Endothelial cell of umbilical vein (primary cell): ENCODE data around the gene ERMAP. TPM values are rescaled to one million over a fixed set of nuclear protein-coding genes. Genes with fewer than 3 reads are reported as not detected.

Source experiments
- BruUV-seq: library from RNA; stranded (reverse); fragments of 400-500 nt; replicated peaks from 2 replicates; lab custom pipeline; 2021; lab: Mats Ljungman, UMichigan
- CTCF ChIA-PET: fragments of 300-600, 350-600 bp; sonication (Branson Sonifier 250); formaldehyde crosslinking; loops from one replicate; lab custom pipeline; 2021; ENCODE audit warnings: antibody characterized with exemption, inconsistent platforms; lab: Charles Lee
- POLR2A ChIA-PET: fragments of 300-600, 350-600 bp; sonication (Branson Sonifier 250); formaldehyde crosslinking; loops from one replicate; lab custom pipeline; 2021; ENCODE audit warnings: antibody characterized with exemption, inconsistent platforms; lab: Charles Lee
- DNase-seq: peaks from one replicate; pipeline ENCODE4 v3.0.0-alpha.2; 2011; ENCODE audit warnings: low read depth, low spot score
- FAIRE-seq: peaks from 2 replicates; lab custom pipeline; 2011; peaks lifted over from hg19 to GRCh38; lab: Jason Lieb, UNC
- H2AFZ ChIP-seq: 2 replicates; pipeline ENCODE4 v1.6.0; 2012; ENCODE audit warnings: low read depth, low read length, control low read depth, inconsistent platforms
- H3K27ac ChIP-seq: 2 replicates; pipeline ENCODE4 v1.5.1; 2011; ENCODE audit warnings: low read depth, mild to moderate bottlenecking, control low read depth, low read length, moderate library complexity; ENCODE audit not compliant: insufficient read depth
- H3K27me3 ChIP-seq, 2 experiments: 2 replicates each; pipeline versions ENCODE4 v1.6.0 to v1.6.1; 2011; ENCODE audit warnings: low read length in 2 of 2, mixed read lengths in 1 of 2; ENCODE audit not compliant: control insufficient read depth in 2 of 2, insufficient read depth in 2 of 2
- H3K36me3 ChIP-seq, 2 experiments: 2 replicates in 1 of 2; 3 replicates in 1 of 2; pipeline ENCODE4 v1.5.1; 2011; ENCODE audit warnings: low read length in 2 of 2, mild to moderate bottlenecking in 1 of 2, moderate library complexity in 1 of 2; ENCODE audit not compliant: control insufficient read depth in 2 of 2, insufficient read depth in 2 of 2; ENCODE audit errors: extremely low read depth in 1 of 2
- H3K4me1 ChIP-seq: 3 replicates; pipeline ENCODE4 v1.5.1; 2011; ENCODE audit warnings: mild to moderate bottlenecking, low read length; ENCODE audit not compliant: control insufficient read depth, insufficient read depth; ENCODE audit errors: extremely low read depth
- H3K4me2 ChIP-seq: 2 replicates; pipeline ENCODE4 v1.6.1; 2011; ENCODE audit warnings: low read length, control low read depth, mixed read lengths; ENCODE audit not compliant: insufficient read depth
- H3K4me3 ChIP-seq, 3 experiments: fragments of 200-600 bp in 1 of 3; sonication (generic), shearing (Covaris generic) in 1 of 3; replicated peaks in 1 of 3; 2 replicates each; pipeline ENCODE4 v1.5.1; 2011 to 2016; ENCODE audit warnings: control low read depth in 3 of 3, low read length in 3 of 3, mild to moderate bottlenecking in 2 of 3, inconsistent platforms in 1 of 3, low read depth in 1 of 3, moderate library complexity in 1 of 3; ENCODE audit not compliant: insufficient read depth in 1 of 3
- H3K79me2 ChIP-seq: 2 replicates; pipeline ENCODE4 v1.6.0; 2012; ENCODE audit warnings: low read length, inconsistent platforms; ENCODE audit not compliant: control insufficient read depth, insufficient read depth
- H3K9ac ChIP-seq: replicated peaks from 2 replicates; pipeline ENCODE3; 2011; ENCODE audit warnings: low read length, control low read depth; ENCODE audit not compliant: insufficient read depth; ENCODE audit errors: extremely low read depth
- H3K9me1 ChIP-seq: replicated peaks from 3 replicates; pipeline ENCODE4 v1.6.0; 2011; ENCODE audit warnings: mild to moderate bottlenecking, low read length; ENCODE audit not compliant: control insufficient read depth, insufficient read depth; ENCODE audit errors: extremely low read depth
- H3K9me3 ChIP-seq: replicated peaks from 2 replicates; pipeline ENCODE4 v1.5.1; 2012; ENCODE audit warnings: low read length, inconsistent platforms; ENCODE audit not compliant: control insufficient read depth, insufficient read depth
- H4K20me1 ChIP-seq: replicated peaks from 2 replicates; pipeline ENCODE3; 2011; ENCODE audit warnings: mild to moderate bottlenecking, low read length; ENCODE audit not compliant: control insufficient read depth, insufficient read depth; ENCODE audit errors: extremely low read depth
- CTCF ChIP-seq, 2 donors: IDR thresholded peaks; 1 replicate in 1 of 2; 2 replicates in 1 of 2; pipeline ENCODE4 v1.5.1; 2011; ENCODE audit warnings: low read length in 2 of 2, mild to moderate bottlenecking in 2 of 2, moderate library complexity in 2 of 2, control low read depth in 1 of 2, inconsistent platforms in 1 of 2, low read depth in 1 of 2; ENCODE audit not compliant: insufficient read depth in 1 of 2; ENCODE audit errors: extremely low read depth in 1 of 2
- EZH2 ChIP-seq: IDR thresholded peaks from 2 replicates; pipeline ENCODE4 v1.6.1; 2012; ENCODE audit warnings: borderline replicate concordance, low read depth, mild to moderate bottlenecking, moderate library complexity, low read length, inconsistent platforms; ENCODE audit not compliant: severe bottlenecking
- FOS ChIP-seq: IDR thresholded peaks from 2 replicates; pipeline ENCODE4 v1.6.1; 2011; ENCODE audit warnings: mild to moderate bottlenecking, low read length, moderate library complexity, borderline replicate concordance; ENCODE audit not compliant: insufficient read depth
- GATA2 ChIP-seq: IDR thresholded peaks from 2 replicates; pipeline ENCODE4 v1.7.0; 2011; ENCODE audit warnings: low read depth, mild to moderate bottlenecking, moderate library complexity, mixed read lengths, low read length; ENCODE audit not compliant: insufficient read length, insufficient read depth
- JUN ChIP-seq: IDR thresholded peaks from 2 replicates; pipeline ENCODE4 v1.6.1; 2011; ENCODE audit warnings: borderline replicate concordance, low read depth; ENCODE audit not compliant: insufficient read length, insufficient read depth
- MAX ChIP-seq: IDR thresholded peaks from 2 replicates; pipeline ENCODE4 v1.6.1; 2011; ENCODE audit not compliant: insufficient read depth, insufficient read length
- MYC ChIP-seq: IDR thresholded peaks from one replicate; pipeline ENCODE4 v1.6.1; 2011; ENCODE audit warnings: mild to moderate bottlenecking, low read depth, low read length
- POLR2A ChIP-seq: IDR thresholded peaks from 2 replicates; pipeline ENCODE4 v1.6.1; 2012; ENCODE audit warnings: low read depth, mild to moderate bottlenecking, control low read depth, low read length
- POLR2AphosphoS5 ChIP-seq: IDR thresholded peaks from 2 replicates; pipeline ENCODE4 v1.6.1; 2012; ENCODE audit warnings: low read depth, mild to moderate bottlenecking, control low read depth, low read length, moderate library complexity; ENCODE audit not compliant: insufficient read depth
- dilution Hi-C: fragments of 300-500 bp; cut with MboI; formaldehyde crosslinking; loops from one replicate; pipeline ENCODE4 v1.15.0; 2019; ENCODE audit warnings: low sequenced_read_pairs; ENCODE audit not compliant: extremely low pct_ligation_motif_present
- intact Hi-C: fragments of 100-400 bp; cut with micrococcal nuclease; formaldehyde crosslinking; loops from one replicate; pipeline ENCODE4 v1.10.0; 2022
- polyA plus RNA-seq, 4 experiments: library from polyadenylated mRNA; depleted of rRNA in 3 of 4; stranded (reverse) in 3 of 4; unstranded in 1 of 4; fragments of >200 nt; gene quantifications; 2 replicates each; pipeline versions ENCODE4 v1.2.1 to v1.2.3, GENCODE V29; 2011 to 2012; ENCODE audit warnings: missing spikeins in 1 of 4
- total RNA-seq: library from RNA; stranded (reverse); gene quantifications from 2 replicates; pipeline ENCODE4 v1.2.3, GENCODE V29; 2021

Gene ERMAP
- total and polyA plus RNA-seq, 2 donors (not counting 3 experiments of a cell fraction or from before 2014, with no cell fraction given), result 7.8 to 8.6 TPM

GRCh38 chr1:42838482-42839190, 21.7 kb downstream of the ERMAP start:
- Histone ChIP-seq H3K9ac (no peak overlapping the region), H3K27me3 (no peaks in the 10 kb centered on the region), H3K4me3 (no peak overlapping the region), H3K4me1 (no peaks in the 10 kb centered on the region), H3K36me3 (no peaks in the 10 kb centered on the region), H3K27ac (no peak overlapping the region), H3K9me1 (no peaks in the 10 kb centered on the region), H3K79me2 (no peaks in the 10 kb centered on the region), H2AFZ (no peak overlapping the region), H3K4me2 (no peak overlapping the region), H3K9me3 (no peaks in the 10 kb centered on the region), H4K20me1 (no peaks in the 10 kb centered on the region)
- dilution Hi-C loops (no loop called here), intact Hi-C loops (no loop called here)
- POLR2A ChIA-PET, result no interaction called here
- CTCF ChIA-PET, result interaction anchor here (0.9 to 1.3 kb wide), 3 partner anchors 8 to 235 kb away, joined by 3 to 4 read pairs (median 3); partner anchors contain the start of gene ZNF691
- no peak for TF ChIP-seq MAX
- TF ChIP-seq JUN, result no peak
- no peak for TF ChIP-seq MYC
- no peak for TF ChIP-seq FOS
- TF ChIP-seq EZH2, result no peak
- TF ChIP-seq POLR2A, result no peak
- TF ChIP-seq CTCF (IDR thresholded peaks at IDR 0.05; ENCODE audit: extremely low read depth in 1 of 2, insufficient read depth in 1 of 2, low read depth in 1 of 2, low read length in 2 of 2), result no peak
- no peak for TF ChIP-seq POLR2AphosphoS5
- TF ChIP-seq GATA2, result no peak
- no peak for DNase-seq
- FAIRE-seq, result no peak
- BruUV-seq, result no TSS peak
